Stimulated activated CD4-positive, alpha-beta T cell treated with anti-CD3 and anti-CD28 coated beads, Interleukin-12 subunit alpha, Interleukin-12 subunit beta, amount 100 ng/mL, for 48 hours (primary cell): Measurements from ENCODE around the gene CSKMT.

ENCODE experiments used
- DNase-seq, 3 donors: peaks; one replicate each; pipeline ENCODE4 v3.0.0-alpha.2; 2020; ENCODE audit warnings: low read depth in 2 of 3, low spot score in 1 of 3

The CSKMT gene

GRCh38 chr11:62715150-62716130 lies 50.3 kb downstream of the CSKMT start:
- DNase-seq = no peak

GRCh38 chr11:62716206-62716605 lies 51.1 kb downstream of the CSKMT start:
- no peak for DNase-seq

- DNase-seq = no peak
These were observed 51.7 kb downstream of the CSKMT start for GRCh38 chr11:62716816-62717215.
